ENCODE measurements around the gene LCN15.

DNA sequence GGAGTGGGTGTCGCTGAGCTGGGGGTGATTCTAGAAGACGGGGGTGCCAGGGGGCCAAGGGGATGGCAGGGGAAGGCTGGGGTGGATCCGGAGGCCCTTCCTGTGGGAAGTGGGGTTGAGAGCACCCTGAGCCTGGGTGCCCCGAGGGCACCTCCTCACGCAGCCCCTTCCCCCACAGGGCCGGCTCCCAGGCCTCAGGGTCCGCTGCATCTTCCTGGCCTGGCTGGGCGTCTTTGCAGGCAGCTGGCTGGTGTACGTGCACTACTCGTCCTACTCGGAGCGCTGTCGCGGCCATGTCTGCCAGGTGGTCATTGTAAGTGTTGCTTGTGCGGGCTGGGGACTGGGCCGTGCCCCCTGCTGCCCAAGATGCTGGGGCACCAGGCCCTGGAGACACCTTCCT lies 46.9 kb downstream of the LCN15 start:
- TF ChIP-seq, protein P1, sequence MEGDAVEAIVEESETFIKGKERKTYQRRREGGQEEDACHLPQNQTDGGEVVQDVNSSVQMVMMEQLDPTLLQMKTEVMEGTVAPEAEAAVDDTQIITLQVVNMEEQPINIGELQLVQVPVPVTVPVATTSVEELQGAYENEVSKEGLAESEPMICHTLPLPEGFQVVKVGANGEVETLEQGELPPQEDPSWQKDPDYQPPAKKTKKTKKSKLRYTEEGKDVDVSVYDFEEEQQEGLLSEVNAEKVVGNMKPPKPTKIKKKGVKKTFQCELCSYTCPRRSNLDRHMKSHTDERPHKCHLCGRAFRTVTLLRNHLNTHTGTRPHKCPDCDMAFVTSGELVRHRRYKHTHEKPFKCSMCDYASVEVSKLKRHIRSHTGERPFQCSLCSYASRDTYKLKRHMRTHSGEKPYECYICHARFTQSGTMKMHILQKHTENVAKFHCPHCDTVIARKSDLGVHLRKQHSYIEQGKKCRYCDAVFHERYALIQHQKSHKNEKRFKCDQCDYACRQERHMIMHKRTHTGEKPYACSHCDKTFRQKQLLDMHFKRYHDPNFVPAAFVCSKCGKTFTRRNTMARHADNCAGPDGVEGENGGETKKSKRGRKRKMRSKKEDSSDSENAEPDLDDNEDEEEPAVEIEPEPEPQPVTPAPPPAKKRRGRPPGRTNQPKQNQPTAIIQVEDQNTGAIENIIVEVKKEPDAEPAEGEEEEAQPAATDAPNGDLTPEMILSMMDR (IDR thresholded peaks at IDR 0.05) = no peak
- TF ChIP-seq EP300 (IDR thresholded peaks at IDR 0.05) = no peak

Measured in tibial nerve (tissue), 4 donors.